ENCODE data around the gene REM2.

- TF ChIP-seq, protein P1, sequence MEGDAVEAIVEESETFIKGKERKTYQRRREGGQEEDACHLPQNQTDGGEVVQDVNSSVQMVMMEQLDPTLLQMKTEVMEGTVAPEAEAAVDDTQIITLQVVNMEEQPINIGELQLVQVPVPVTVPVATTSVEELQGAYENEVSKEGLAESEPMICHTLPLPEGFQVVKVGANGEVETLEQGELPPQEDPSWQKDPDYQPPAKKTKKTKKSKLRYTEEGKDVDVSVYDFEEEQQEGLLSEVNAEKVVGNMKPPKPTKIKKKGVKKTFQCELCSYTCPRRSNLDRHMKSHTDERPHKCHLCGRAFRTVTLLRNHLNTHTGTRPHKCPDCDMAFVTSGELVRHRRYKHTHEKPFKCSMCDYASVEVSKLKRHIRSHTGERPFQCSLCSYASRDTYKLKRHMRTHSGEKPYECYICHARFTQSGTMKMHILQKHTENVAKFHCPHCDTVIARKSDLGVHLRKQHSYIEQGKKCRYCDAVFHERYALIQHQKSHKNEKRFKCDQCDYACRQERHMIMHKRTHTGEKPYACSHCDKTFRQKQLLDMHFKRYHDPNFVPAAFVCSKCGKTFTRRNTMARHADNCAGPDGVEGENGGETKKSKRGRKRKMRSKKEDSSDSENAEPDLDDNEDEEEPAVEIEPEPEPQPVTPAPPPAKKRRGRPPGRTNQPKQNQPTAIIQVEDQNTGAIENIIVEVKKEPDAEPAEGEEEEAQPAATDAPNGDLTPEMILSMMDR (conservative IDR thresholded peaks at IDR 0.05 in 1 of 2, IDR thresholded peaks at IDR 0.05 in 1 of 2; ENCODE audit: low read depth in 1 of 2, low read length in 2 of 2): no peak
- no peak for TF ChIP-seq EZH2 (IDR thresholded peaks at IDR 0.05; ENCODE audit: low read length, missing control alignments)
Measured at GRCh38 chr14:22837750-22838538, 45.1 kb upstream of the REM2 start.
